HEK293T (cell line): ENCODE data around the gene AKR1C2.

ENCODE experiments used
- CTCF ChIA-PET: fragments of 350-600 bp; formaldehyde crosslinking; extraction: SDS; loops from one replicate; lab custom pipeline; 2021; ENCODE audit warnings: antibody characterized with exemption, inconsistent platforms; lab: Yijun Ruan, JAX
- POLR2A ChIA-PET: fragments of 350-600 bp; formaldehyde crosslinking; extraction: SDS; loops from one replicate; lab custom pipeline; 2020; ENCODE audit warnings: antibody characterized with exemption, inconsistent platforms; lab: Yijun Ruan, JAX
- DNase-seq: peaks from one replicate; pipeline ENCODE4 v3.0.0; 2012; ENCODE audit warnings: mixed read lengths; ENCODE audit errors: extremely low spot score
- ARNT ChIP-seq: fragments of 450-650 bp; IDR thresholded peaks from 2 replicates; pipeline ENCODE4 v1.6.1; 2017; ENCODE audit warnings: mild to moderate bottlenecking
- BHLHE40 ChIP-seq: fragments of 450-650 bp; IDR thresholded peaks from 2 replicates; pipeline ENCODE4 v1.6.1; 2016; ENCODE audit warnings: mild to moderate bottlenecking, moderate library complexity, borderline replicate concordance
- CTBP1 ChIP-seq: fragments of 450-650 bp; IDR thresholded peaks from 2 replicates; pipeline ENCODE4 v1.6.1; 2016; ENCODE audit warnings: borderline replicate concordance
- ELF4 ChIP-seq: fragments of 450-650 bp; IDR thresholded peaks from 2 replicates; pipeline ENCODE4 v1.6.1; 2017; ENCODE audit warnings: antibody characterized with exemption
- FOXA1 ChIP-seq: fragments of 450-650 bp; IDR thresholded peaks from 2 replicates; pipeline ENCODE4 v1.6.1; 2016; ENCODE audit warnings: mild to moderate bottlenecking
- FOXK2 ChIP-seq: fragments of 450-650 bp; IDR thresholded peaks from 2 replicates; pipeline ENCODE4 v1.6.1; 2016; ENCODE audit warnings: mild to moderate bottlenecking
- FOXM1 ChIP-seq: fragments of 450-650 bp; IDR thresholded peaks from 2 replicates; pipeline ENCODE4 v1.6.1; 2017; ENCODE audit warnings: mild to moderate bottlenecking, borderline replicate concordance
- HDGF ChIP-seq: fragments of 450-650 bp; IDR thresholded peaks from 2 replicates; pipeline ENCODE4 v1.6.1; 2017; ENCODE audit warnings: antibody characterized with exemption, borderline replicate concordance
- L3MBTL2 ChIP-seq: fragments of 450-650 bp; conservative IDR thresholded peaks from 2 replicates; pipeline ENCODE4 v1.6.1; 2016; ENCODE audit warnings: mild to moderate bottlenecking
- LEF1 ChIP-seq: fragments of 450-650 bp; IDR thresholded peaks from 2 replicates; pipeline ENCODE4 v1.6.1; 2017; ENCODE audit warnings: mild to moderate bottlenecking, borderline replicate concordance
- NFRKB ChIP-seq: fragments of 450-650 bp; IDR thresholded peaks from 2 replicates; pipeline ENCODE4 v1.6.1; 2016; ENCODE audit warnings: mild to moderate bottlenecking, moderate library complexity
- PKNOX1 ChIP-seq: fragments of 450-650 bp; IDR thresholded peaks from 2 replicates; pipeline ENCODE4 v1.6.1; 2016
- SP1 ChIP-seq: fragments of 450-650 bp; IDR thresholded peaks from 2 replicates; pipeline ENCODE4 v1.6.1; 2017
- SUZ12 ChIP-seq: fragments of 450-650 bp; IDR thresholded peaks from 2 replicates; pipeline ENCODE4 v1.6.1; 2016; ENCODE audit warnings: mild to moderate bottlenecking
- TARDBP ChIP-seq: fragments of 450-650 bp; IDR thresholded peaks from 2 replicates; pipeline ENCODE4 v1.6.1; 2016
- ZNF384 ChIP-seq: fragments of 450-650 bp; IDR thresholded peaks from 2 replicates; pipeline ENCODE4 v1.6.1; 2016

AKR1C2 gene

GRCh38 chr10:5042922-5043321 lies 39.3 kb upstream of the AKR1C2 start:
- ChIA-PET CTCF (no interaction called here), POLR2A (no interaction called here)
- DNase-seq = no peak
- TF ChIP-seq CTBP1 (no peak), ZNF384 (no peak), L3MBTL2 (no peak), ELF4 (no peak), SP1 (no peak), BHLHE40 (no peak), FOXM1 (no peak)

- DNase-seq = no peak
- ChIA-PET POLR2A (no interaction called here), CTCF (no interaction called here)
- TF ChIP-seq ELF4 = no peak
- TF ChIP-seq FOXA1 = no peak
- no peak for TF ChIP-seq FOXM1
- no peak for TF ChIP-seq L3MBTL2
- no peak for TF ChIP-seq ARNT
- no peak for TF ChIP-seq CTBP1
- TF ChIP-seq LEF1 = no peak
Measured at GRCh38 chr10:5041471-5042023, 37.9 kb upstream of the AKR1C2 start.

- ChIA-PET CTCF (no interaction called here), POLR2A (no interaction called here)
- DNase-seq = no peak
- TF ChIP-seq ELF4 (no peak), BHLHE40 (no peak), PKNOX1 (no peak), SP1 (no peak), HDGF (no peak), ZNF384 (no peak), SUZ12 (no peak), NFRKB (no peak), FOXA1 (no peak), LEF1 (no peak)
Measured at GRCh38 chr10:5040781-5041470, 37.3 kb upstream of the AKR1C2 start.

GRCh38 chr10:5040010-5040673 lies 36.5 kb upstream of the AKR1C2 start:
- POLR2A ChIA-PET = no interaction called here
- TF ChIP-seq LEF1 (no peak), SUZ12 (no peak), HDGF (no peak), FOXK2 (no peak)
- CTCF ChIA-PET = no interaction called here
- no peak for DNase-seq

GRCh38 chr10:5038733-5039132 lies 35.1 kb upstream of the AKR1C2 start:
- no peak for DNase-seq
- TF ChIP-seq FOXK2 (no peak), ZNF384 (no peak), ARNT (no peak), NFRKB (no peak), ELF4 (no peak), L3MBTL2 (no peak), HDGF (no peak), TARDBP (no peak), PKNOX1 (no peak), FOXM1 (no peak), SP1 (no peak), BHLHE40 (no peak), LEF1 (no peak), FOXA1 (no peak), CTBP1 (no peak), SUZ12 (no peak)
- ChIA-PET CTCF (no interaction called here), POLR2A (no interaction called here)

- no peak for DNase-seq
- ChIA-PET CTCF (no interaction called here), POLR2A (no interaction called here)
- TF ChIP-seq FOXK2 = no peak
- TF ChIP-seq HDGF = no peak
- no peak for TF ChIP-seq PKNOX1
- TF ChIP-seq TARDBP = no peak
- no peak for TF ChIP-seq BHLHE40
- no peak for TF ChIP-seq FOXM1
- no peak for TF ChIP-seq CTBP1
- TF ChIP-seq NFRKB = no peak
- TF ChIP-seq FOXA1 = no peak
Measured at GRCh38 chr10:5038101-5038500, 34.4 kb upstream of the AKR1C2 start.

GRCh38 chr10:5036511-5036910 lies 32.9 kb upstream of the AKR1C2 start:
- DNase-seq = no peak
- ChIA-PET POLR2A (no interaction called here), CTCF (no interaction called here)

More at GRCh38 chr10:5036511-5036910, 32.9 kb upstream of the AKR1C2 start:
- TF ChIP-seq LEF1 = no peak
- no peak for TF ChIP-seq SUZ12
- no peak for TF ChIP-seq FOXK2
- TF ChIP-seq BHLHE40 = no peak
- no peak for TF ChIP-seq PKNOX1
- no peak for TF ChIP-seq TARDBP
- no peak for TF ChIP-seq SP1
- no peak for TF ChIP-seq ELF4
- no peak for TF ChIP-seq FOXA1
- TF ChIP-seq CTBP1 = no peak
- TF ChIP-seq HDGF = no peak
